AG04450 (cell line): ENCODE results near the gene SEC24A. TPM values are rescaled to one million over a fixed set of nuclear protein-coding genes. Genes with fewer than 3 reads are reported as not detected.

Experiments used
- CTCF ChIA-PET: fragments of 300-600, 350-600 bp; formaldehyde crosslinking; extraction: SDS; loops from one replicate; lab custom pipeline; 2022; ENCODE audit warnings: antibody characterized with exemption, inconsistent platforms; lab: Charles Lee
- POLR2A ChIA-PET: fragments of 350-600 bp; formaldehyde crosslinking; extraction: SDS; loops from one replicate; lab custom pipeline; 2021; ENCODE audit warnings: antibody characterized with exemption, inconsistent platforms; lab: Yijun Ruan, JAX
- DNase-seq: peaks from one replicate; pipeline ENCODE4 v3.0.0-alpha.2; 2011; ENCODE audit warnings: low read depth, low spot score
- H3K27ac ChIP-seq: one replicate; pipeline ENCODE4 v1.5.1; 2012; ENCODE audit warnings: low read depth, low read length, control low read depth
- H3K27me3 ChIP-seq: one replicate; pipeline ENCODE4 v1.6.0; 2012; ENCODE audit warnings: low read length; ENCODE audit not compliant: control insufficient read depth, insufficient read depth
- H3K4me3 ChIP-seq: 2 replicates; pipeline ENCODE4 v1.5.1; 2011; ENCODE audit warnings: mild to moderate bottlenecking, low read depth, low read length, control low read depth
- H3K9me3 ChIP-seq: 2 replicates; pipeline ENCODE4 v1.5.1; 2012; ENCODE audit warnings: low read length; ENCODE audit not compliant: control insufficient read depth, insufficient read depth
- polyA plus RNA-seq: library from polyadenylated mRNA; depleted of rRNA; stranded (reverse); fragments of >200 nt; gene quantifications from 2 replicates; pipeline ENCODE4 v1.2.3, GENCODE V29; 2011
- TF ChIP-seq, protein P1 (sequence below): IDR thresholded peaks from 2 replicates; pipeline ENCODE4 v1.5.1; 2011; ENCODE audit warnings: low read depth, low read length, control low read depth, inconsistent platforms

SEC24A gene
- polyA plus RNA-seq, 1 experiment, result 46.7 TPM

DNA sequence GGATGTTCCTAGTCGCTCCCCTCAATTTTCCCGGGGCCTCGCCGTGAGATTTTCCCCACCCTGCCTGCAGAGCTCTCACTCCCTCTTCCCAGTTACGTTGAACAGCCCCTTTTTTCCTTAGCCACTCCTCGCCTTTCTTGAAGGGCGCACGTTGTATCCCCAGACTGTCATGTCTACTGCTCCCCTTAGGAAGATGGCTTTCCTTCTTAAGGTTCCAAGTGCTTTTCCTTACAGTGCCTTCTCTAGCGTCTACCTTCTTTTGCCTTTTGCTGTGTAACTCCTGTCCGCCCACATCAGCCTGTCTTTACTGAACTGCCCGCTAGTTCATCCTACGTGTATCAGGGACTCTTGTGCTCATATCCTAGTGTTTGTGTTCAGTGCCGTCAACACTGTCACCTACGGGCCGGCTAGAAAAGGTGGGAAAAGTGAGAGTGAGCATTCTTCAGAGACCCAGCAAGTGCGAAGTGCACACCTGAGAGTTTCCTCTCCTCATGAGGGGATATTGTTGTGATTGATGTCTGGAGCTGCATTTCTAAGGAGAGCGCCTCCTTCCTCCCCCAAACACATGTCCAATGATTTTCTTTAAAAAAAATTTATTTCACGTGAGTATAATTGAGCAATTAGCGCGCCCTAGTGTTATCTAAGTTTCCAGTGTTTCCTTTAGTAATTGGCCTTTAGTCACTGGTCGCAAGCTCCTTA, 90.5 kb downstream of the SEC24A start:
- DNase-seq, result no peak
- ChIA-PET POLR2A (interaction anchor here (0.6 to 1.6 kb wide), 9 partner anchors 12 to 492 kb away, joined by 3 to 9 read pairs (median 4); partner anchors contain the start of genes DDX46 and PCBD2), CTCF (interaction anchor here (0.6 to 3.5 kb wide), 8 partner anchors 9 to 167 kb away, joined by 3 to 13 read pairs (median 5); partner anchors contain the start of gene PCBD2)
- Histone ChIP-seq H3K27me3 (no peaks in the 10 kb centered on the region), H3K9me3 (no peaks in the 10 kb centered on the region), H3K4me3 (peak overlapping the region; percentile 87), H3K27ac (peak overlapping the region; percentile 94)
- TF ChIP-seq, protein P1, sequence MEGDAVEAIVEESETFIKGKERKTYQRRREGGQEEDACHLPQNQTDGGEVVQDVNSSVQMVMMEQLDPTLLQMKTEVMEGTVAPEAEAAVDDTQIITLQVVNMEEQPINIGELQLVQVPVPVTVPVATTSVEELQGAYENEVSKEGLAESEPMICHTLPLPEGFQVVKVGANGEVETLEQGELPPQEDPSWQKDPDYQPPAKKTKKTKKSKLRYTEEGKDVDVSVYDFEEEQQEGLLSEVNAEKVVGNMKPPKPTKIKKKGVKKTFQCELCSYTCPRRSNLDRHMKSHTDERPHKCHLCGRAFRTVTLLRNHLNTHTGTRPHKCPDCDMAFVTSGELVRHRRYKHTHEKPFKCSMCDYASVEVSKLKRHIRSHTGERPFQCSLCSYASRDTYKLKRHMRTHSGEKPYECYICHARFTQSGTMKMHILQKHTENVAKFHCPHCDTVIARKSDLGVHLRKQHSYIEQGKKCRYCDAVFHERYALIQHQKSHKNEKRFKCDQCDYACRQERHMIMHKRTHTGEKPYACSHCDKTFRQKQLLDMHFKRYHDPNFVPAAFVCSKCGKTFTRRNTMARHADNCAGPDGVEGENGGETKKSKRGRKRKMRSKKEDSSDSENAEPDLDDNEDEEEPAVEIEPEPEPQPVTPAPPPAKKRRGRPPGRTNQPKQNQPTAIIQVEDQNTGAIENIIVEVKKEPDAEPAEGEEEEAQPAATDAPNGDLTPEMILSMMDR, result no peak; the same call in 1 of the 2 replicates

DNA sequence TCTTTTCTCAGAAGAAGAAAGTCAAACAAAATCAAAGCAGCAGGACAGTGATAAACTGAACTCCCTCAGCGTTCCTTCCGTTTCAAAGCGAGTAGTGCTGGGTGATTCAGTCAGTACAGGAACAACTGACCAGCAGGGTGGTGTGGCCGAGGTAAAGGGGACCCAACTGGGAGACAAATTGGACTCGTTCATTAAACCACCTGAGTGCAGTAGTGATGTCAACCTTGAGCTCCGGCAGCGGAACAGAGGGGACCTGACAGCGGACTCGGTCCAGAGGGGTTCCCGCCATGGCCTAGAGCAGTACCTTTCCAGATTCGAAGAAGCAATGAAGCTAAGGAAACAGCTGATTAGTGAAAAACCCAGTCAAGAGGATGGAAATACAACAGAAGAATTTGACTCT, 92.5 kb downstream of the SEC24A start:
- TF ChIP-seq, protein P1, result no peak
- DNase-seq, result no peak
- H3K9me3 ChIP-seq, result no peaks in the 10 kb centered on the region
- H3K4me3 ChIP-seq, result no peak overlapping the region
- H3K27me3 ChIP-seq, result no peaks in the 10 kb centered on the region
- H3K27ac ChIP-seq, result no peak overlapping the region
- CTCF ChIA-PET, result interaction anchor here (1.7 to 3.5 kb wide), 3 partner anchors 17 to 165 kb away, joined by 5 to 13 read pairs (median 10); partner anchors contain the start of genes DDX46 and PCBD2
- POLR2A ChIA-PET, result no interaction called here

DNA sequence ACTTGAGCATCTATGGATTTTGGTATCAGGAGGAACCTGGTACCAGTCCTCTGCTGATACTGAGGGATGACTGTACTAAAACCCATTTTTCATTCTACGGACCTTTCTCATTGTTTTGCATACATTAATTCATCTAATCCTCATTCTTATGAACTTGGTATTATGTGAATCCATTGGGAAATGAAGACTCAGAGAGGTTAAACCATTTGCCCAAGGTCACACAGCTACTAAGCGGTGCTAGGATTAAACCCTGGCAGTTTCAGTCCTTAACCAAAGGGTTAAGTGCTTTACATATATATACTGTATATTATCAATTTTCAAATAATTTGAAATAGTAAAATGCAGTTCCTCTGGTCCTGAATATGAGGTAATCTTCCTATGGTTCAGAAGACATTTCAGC, 93.5 kb downstream of the SEC24A start:
- ChIA-PET POLR2A (no interaction called here), CTCF (interaction anchor here (3.3 to 3.5 kb wide), 2 partner anchors 16 to 163 kb away, joined by 10 to 13 read pairs; partner anchors contain the start of genes DDX46 and PCBD2)
- no peak overlapping the region for H3K27ac ChIP-seq
- no peaks in the 10 kb centered on the region for H3K9me3 ChIP-seq
- no peak for DNase-seq
- no peaks in the 10 kb centered on the region for H3K27me3 ChIP-seq
- TF ChIP-seq, protein P1, result no peak
- no peak overlapping the region for H3K4me3 ChIP-seq

DNA sequence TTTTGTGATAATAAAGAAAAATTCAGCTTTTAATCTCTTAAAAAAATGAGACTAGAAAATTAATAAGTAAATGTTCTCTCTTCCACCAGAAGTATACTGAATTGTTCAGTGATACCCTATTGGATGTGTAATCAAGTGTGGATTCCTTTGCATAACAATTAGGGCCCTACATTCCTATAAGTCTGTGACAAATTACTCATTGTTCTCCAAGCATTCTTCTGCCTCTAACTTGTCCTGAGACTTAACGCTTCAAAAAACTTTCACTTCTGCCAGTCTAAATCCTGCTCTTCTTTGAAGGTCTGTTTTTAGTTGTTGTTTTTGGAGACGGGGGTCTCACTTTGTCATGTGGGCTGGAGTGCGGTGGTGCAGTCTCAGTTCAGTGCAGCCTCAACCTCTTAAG, 100.8 kb downstream of the SEC24A start:
- Histone ChIP-seq H3K27ac (no peak overlapping the region), H3K4me3 (no peak overlapping the region), H3K27me3 (no peaks in the 10 kb centered on the region), H3K9me3 (no peaks in the 10 kb centered on the region)
- POLR2A ChIA-PET, result no interaction called here
- DNase-seq, result no peak
- TF ChIP-seq, protein P1, result no peak
- CTCF ChIA-PET, result interaction anchor here (0.5 to 2.5 kb wide), 3 partner anchors 8 to 157 kb away, joined by 4 to 7 read pairs (median 5); partner anchors contain the start of genes CAMLG and DDX46

DNA sequence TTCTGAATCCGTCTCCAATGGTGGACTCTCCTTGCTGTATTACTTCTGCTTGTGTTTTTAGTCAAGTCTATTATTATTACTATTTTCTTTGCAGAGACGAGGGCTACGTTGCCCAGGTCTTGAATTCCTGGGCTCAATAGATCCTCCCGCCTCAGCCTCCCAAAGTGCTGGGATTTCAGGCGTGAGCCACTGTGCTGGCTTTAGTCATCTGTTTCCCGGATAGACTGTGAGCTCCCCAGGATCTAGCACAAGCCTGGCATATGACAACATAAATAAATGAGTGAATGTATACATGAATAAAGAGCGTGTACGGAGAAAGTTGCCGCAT, 109.6 kb downstream of the SEC24A start:
- TF ChIP-seq, protein P1, result no peak
- Histone ChIP-seq H3K4me3 (peak overlapping the region; percentile 97), H3K27ac (no peak overlapping the region), H3K27me3 (no peaks in the 10 kb centered on the region), H3K9me3 (no peaks in the 10 kb centered on the region; the same call in 1 of the 2 replicates)
- no peak for DNase-seq
- ChIA-PET CTCF (interaction anchor here (0.6 to 1.9 kb wide), 11 partner anchors 9 to 85 kb away, joined by 3 to 10 read pairs (median 4); partner anchors contain the start of gene CAMLG), POLR2A (interaction anchor here (0.5 to 1.6 kb wide), 5 partner anchors 10 to 147 kb away, joined by 3 to 9 read pairs (median 4); partner anchors contain the start of genes CAMLG and PCBD2)
